ENCODE results near the gene NRXN2. TPM values are rescaled to one million over a fixed set of nuclear protein-coding genes. Genes with fewer than 3 reads are reported as not detected.

The NRXN2 gene
- total and polyA plus RNA-seq, 10 of the 15 experiments (the other 5 are each of a cell fraction or from before 2014, with no cell fraction given) = 0.03 to 1.4 (median 0.23) TPM

DNA sequence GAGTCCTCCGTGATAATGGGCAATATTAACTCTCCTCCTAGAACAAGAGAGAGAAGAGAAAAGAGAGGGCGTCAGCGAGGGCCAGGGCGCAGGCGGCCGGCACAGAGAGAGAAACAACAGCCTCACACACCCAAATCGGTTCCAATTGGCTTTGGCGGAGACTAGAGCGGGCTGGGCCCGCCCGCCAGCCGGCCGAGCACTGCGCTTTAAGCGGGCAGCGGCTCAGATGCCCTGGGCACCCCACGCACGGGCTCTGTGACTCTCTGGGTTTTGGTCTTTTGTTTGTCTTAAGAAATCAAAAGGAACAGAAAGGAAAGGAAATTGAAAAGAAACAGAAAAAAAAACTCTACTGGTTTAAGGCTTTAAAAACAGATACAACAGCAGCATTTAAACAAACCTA lies 115.0 kb downstream of the NRXN2 start (continued):
- no peak for TF ChIP-seq NRF1 (conservative IDR thresholded peaks at IDR 0.05; ENCODE audit: low read depth, low read length)

DNA sequence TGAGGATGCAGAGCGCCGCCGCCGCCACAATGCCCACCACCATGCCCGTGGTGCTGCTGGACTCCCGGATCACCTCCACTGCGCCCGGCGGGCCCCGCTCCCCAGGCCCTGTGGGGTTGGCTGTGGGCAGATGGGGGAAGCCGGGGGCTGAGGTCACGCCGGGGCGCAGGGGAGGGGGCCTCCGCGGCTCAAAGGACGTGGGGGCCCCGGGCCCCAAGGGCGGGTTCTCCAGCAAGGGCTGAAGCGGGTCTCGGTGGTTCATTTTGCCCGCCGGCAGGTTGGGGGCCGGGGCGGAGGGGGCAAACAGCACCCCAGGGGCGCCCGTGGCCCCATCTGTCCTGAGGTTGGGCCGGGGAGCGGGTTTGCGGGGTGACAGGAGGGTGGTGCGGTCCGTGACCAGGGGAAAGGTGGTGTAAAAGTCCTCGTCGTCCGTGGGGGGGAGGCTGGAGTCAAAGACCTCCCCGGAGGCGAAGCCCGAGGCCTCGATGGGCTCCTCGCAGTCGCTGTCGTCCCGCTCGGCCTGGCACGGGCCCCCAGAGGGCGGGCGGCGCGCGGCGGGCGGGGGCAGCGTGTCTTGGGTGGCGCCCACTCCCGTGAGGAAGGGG lies 115.5 kb downstream of the NRXN2 start:
- BruUV-seq (replicated peaks) = no TSS peak
- SMC1A ChIA-PET (ENCODE audit: uncharacterized antibody, unreplicated experiment) = no interaction called here
- H3K27me3 ChIP-seq (replicated peaks in 1 of 2; ENCODE audit: control insufficient read depth in 2 of 2, insufficient read depth in 2 of 2, low read length in 1 of 2) = no peaks in the 10 kb centered on the region
- POLR2A ChIA-PET = no interaction called here
- no peaks in the 10 kb centered on the region for H4K20me1 ChIP-seq (ENCODE audit: control insufficient read depth, insufficient read depth)
- no peak overlapping the region for H3K4me2 ChIP-seq (ENCODE audit: control insufficient read depth, insufficient read depth)
- H3K9me3 ChIP-seq (replicated peaks; ENCODE audit: control insufficient read depth, insufficient read depth, low read length) = no peaks in the 10 kb centered on the region
- FAIRE-seq (no peak), ATAC-seq (no peak), DNase-seq (ENCODE audit: low read depth, low spot score) (no peak)
- no peak overlapping the region for H3K9ac ChIP-seq (ENCODE audit: control insufficient read depth, insufficient read depth, low read length)
- no peak overlapping the region for H3K4me3 ChIP-seq
- 65% methylated on average over 20 of the region's 55 CpGs for WGBS (ENCODE audit: insufficient coverage, insufficient replicate concordance, low lambda C conversion rate, missing lambda C conversion rate)
- no peaks in the 10 kb centered on the region for H3K4me1 ChIP-seq (ENCODE audit: control insufficient read depth, insufficient read depth, low read length)
- CTCF ChIA-PET = no interaction called here
- RAD21 ChIA-PET (ENCODE audit: unreplicated experiment) = no interaction called here
- no peak overlapping the region for H3K27ac ChIP-seq (ENCODE audit: control insufficient read depth, insufficient read depth)
- H3K36me3 ChIP-seq (ENCODE audit: control insufficient read depth in 2 of 2, insufficient read depth in 2 of 2, low read length in 1 of 2) = no peaks in the 10 kb centered on the region
- intact Hi-C loops (cut with micrococcal nuclease; ENCODE audit: unreplicated experiment) = no loop called here
- in situ Hi-C loops (cut with MboI) = no loop called here
- no peak overlapping the region for H2AFZ ChIP-seq (ENCODE audit: control insufficient read depth, low read depth, low read length)
- H3K79me2 ChIP-seq (ENCODE audit: control insufficient read depth, insufficient read depth, low read length) = no peaks in the 10 kb centered on the region
- TF ChIP-seq, protein P1, sequence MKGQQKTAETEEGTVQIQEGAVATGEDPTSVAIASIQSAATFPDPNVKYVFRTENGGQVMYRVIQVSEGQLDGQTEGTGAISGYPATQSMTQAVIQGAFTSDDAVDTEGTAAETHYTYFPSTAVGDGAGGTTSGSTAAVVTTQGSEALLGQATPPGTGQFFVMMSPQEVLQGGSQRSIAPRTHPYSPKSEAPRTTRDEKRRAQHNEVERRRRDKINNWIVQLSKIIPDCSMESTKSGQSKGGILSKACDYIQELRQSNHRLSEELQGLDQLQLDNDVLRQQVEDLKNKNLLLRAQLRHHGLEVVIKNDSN (IDR thresholded peaks at IDR 0.05; ENCODE audit: borderline replicate concordance, extremely low read length, insufficient read depth, low read depth, low read length) = no peak
- TF ChIP-seq, protein P2, sequence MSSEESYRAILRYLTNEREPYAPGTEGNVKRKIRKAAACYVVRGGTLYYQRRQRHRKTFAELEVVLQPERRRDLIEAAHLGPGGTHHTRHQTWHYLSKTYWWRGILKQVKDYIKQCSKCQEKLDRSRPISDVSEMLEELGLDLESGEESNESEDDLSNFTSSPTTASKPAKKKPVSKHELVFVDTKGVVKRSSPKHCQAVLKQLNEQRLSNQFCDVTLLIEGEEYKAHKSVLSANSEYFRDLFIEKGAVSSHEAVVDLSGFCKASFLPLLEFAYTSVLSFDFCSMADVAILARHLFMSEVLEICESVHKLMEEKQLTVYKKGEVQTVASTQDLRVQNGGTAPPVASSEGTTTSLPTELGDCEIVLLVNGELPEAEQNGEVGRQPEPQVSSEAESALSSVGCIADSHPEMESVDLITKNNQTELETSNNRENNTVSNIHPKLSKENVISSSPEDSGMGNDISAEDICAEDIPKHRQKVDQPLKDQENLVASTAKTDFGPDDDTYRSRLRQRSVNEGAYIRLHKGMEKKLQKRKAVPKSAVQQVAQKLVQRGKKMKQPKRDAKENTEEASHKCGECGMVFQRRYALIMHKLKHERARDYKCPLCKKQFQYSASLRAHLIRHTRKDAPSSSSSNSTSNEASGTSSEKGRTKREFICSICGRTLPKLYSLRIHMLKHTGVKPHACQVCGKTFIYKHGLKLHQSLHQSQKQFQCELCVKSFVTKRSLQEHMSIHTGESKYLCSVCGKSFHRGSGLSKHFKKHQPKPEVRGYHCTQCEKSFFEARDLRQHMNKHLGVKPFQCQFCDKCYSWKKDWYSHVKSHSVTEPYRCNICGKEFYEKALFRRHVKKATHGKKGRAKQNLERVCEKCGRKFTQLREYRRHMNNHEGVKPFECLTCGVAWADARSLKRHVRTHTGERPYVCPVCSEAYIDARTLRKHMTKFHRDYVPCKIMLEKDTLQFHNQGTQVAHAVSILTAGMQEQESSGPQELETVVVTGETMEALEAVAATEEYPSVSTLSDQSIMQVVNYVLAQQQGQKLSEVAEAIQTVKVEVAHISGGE (CRISPR knock-in tag; IDR thresholded peaks at IDR 0.05) = no peak
- TF ChIP-seq, protein P3, sequence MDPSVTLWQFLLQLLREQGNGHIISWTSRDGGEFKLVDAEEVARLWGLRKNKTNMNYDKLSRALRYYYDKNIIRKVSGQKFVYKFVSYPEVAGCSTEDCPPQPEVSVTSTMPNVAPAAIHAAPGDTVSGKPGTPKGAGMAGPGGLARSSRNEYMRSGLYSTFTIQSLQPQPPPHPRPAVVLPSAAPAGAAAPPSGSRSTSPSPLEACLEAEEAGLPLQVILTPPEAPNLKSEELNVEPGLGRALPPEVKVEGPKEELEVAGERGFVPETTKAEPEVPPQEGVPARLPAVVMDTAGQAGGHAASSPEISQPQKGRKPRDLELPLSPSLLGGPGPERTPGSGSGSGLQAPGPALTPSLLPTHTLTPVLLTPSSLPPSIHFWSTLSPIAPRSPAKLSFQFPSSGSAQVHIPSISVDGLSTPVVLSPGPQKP (IDR thresholded peaks at IDR 0.05; ENCODE audit: low read depth, low read length) = no peak
